Measurements from ENCODE around the gene ARHGAP1.

Gene ARHGAP1

GRCh38 chr11:46657186-46657585 lies 43.2 kb downstream of the ARHGAP1 start:
- H3K4me3 ChIP-seq (ENCODE audit: low read depth, low read length) = no peak overlapping the region
- no peak for TF ChIP-seq CTCF (IDR thresholded peaks at IDR 0.05; ENCODE audit: borderline replicate concordance, insufficient read depth, low read depth, low read length)

GRCh38 chr11:46655631-46656030 lies 44.8 kb downstream of the ARHGAP1 start:
- no peak for TF ChIP-seq CTCF (IDR thresholded peaks at IDR 0.05; ENCODE audit: borderline replicate concordance, insufficient read depth, low read depth, low read length)
- H3K4me3 ChIP-seq (ENCODE audit: low read depth, low read length) = no peak overlapping the region

DNA sequence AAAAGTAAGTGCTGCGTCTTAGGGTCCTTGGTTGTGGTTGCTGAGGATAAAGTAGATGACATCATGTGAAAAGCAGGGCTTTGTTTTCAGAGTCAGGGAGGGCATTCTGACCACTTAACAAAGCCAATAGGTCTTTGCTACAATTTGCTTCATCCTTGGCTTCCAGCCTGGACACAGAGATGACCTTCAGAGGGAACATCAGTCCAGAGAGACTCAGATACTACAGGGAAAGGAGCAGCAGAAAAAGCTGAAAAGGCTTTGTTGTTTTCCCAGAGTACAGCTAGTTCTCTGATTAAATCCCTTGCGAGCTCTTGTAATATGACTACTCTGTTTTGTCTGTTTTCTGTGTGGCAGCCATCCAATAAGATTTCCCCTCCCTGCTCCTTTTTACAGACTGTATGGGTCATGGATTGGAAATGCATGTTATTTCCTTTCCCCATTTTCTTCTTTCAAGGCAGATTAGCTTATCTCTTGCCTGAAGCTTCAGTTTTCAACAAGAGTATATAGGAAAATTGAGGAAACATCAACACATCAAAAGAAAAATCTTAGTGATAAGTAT lies 51.2 kb downstream of the ARHGAP1 start:
- no peak for TF ChIP-seq CTCF (IDR thresholded peaks at IDR 0.05; ENCODE audit: borderline replicate concordance, insufficient read depth, low read depth, low read length)
- H3K4me3 ChIP-seq (ENCODE audit: low read depth, low read length) = no peak overlapping the region

- TF ChIP-seq CTCF (IDR thresholded peaks at IDR 0.05; ENCODE audit: borderline replicate concordance, insufficient read depth, low read depth, low read length) = no peak
- H3K4me3 ChIP-seq (ENCODE audit: low read depth, low read length) = no peak overlapping the region
These were observed 56.4 kb downstream of the ARHGAP1 start for GRCh38 chr11:46643986-46644385.

- H3K4me3 ChIP-seq (ENCODE audit: low read depth, low read length) = no peak overlapping the region
- TF ChIP-seq CTCF (IDR thresholded peaks at IDR 0.05; ENCODE audit: borderline replicate concordance, insufficient read depth, low read depth, low read length) = no peak
These were observed 56.9 kb downstream of the ARHGAP1 start for GRCh38 chr11:46643531-46643930.

DNA sequence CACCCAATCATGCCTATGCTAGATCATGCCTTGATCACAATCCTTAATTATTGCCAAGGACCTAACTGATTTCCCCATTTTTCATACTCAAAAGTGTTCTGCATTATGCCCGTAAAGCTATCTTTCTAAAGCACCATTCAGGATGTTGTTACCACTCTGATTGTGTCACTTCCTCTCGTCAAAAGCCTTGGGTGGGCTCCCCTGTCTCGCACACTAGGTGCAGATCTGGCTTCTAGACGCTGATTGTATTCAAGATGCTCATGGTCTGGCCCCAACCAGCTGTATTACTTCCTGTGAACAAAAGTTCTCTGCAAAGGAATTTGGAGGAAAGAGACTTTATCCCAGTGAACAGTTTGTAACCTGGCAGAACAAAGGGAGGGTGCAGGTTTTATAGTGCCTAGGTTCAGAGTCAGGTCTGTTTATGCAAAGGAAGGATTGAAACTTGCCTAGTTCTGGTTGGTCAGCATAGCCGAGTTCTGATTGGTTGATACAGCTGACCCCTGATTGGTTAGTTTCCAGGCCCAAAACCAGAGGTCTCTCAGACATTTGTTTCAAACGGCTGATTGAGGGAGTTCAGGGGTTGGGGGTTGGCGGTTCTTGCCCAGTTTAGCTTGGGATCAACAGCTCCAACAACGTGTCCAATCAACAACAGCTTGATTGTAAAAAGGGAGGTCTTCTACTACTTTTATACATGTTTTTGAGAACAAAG lies 57.6 kb downstream of the ARHGAP1 start:
- no peak overlapping the region for H3K4me3 ChIP-seq (ENCODE audit: low read depth, low read length)
- TF ChIP-seq CTCF (IDR thresholded peaks at IDR 0.05; ENCODE audit: borderline replicate concordance, insufficient read depth, low read depth, low read length) = no peak

DNA sequence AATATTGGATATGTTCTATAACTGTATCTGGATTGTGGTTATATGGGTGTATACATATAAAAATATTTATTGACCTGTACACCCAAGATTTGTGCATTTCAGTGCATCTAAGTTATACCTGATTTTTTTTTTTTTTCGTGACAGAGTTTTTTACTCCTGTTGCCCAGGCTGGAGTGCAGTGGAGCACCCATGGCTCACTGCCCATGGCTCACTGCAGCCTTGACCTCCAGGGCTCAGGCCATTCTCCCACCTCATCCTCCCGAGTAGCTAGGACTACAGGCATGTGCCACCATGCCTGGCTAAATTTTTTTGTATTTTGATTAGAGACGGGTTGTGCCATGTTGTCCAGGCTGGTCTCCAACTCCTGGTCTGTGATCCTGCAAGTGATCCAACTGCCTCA lies 58.8 kb downstream of the ARHGAP1 start:
- H3K4me3 ChIP-seq (ENCODE audit: low read depth, low read length) = no peak overlapping the region
- no peak for TF ChIP-seq CTCF (IDR thresholded peaks at IDR 0.05; ENCODE audit: borderline replicate concordance, insufficient read depth, low read depth, low read length)

Measured in GM12875 (cell line).